ENCODE measurements around the gene RERGL.

GRCh38 chr12:18108611-18109010 lies 18.6 kb upstream of the RERGL start:
- no peak for TF ChIP-seq POLR2A (IDR thresholded peaks at IDR 0.05)
- TF ChIP-seq CTCF (IDR thresholded peaks at IDR 0.05): no peak

Data from testis (tissue), 2 donors.